IPS-18a (cell line): ENCODE data around the gene CHRNA7.
A peak's percentile ranks its signal among the peaks of the same experiment; 100 is the strongest.

Experiments used
- H3K27ac ChIP-seq: one replicate; pipeline ENCODE4 v1.5.1; 2013; ENCODE audit warnings: low read length
- H3K27me3 ChIP-seq: one replicate; pipeline ENCODE4 v1.6.1; 2013; ENCODE audit warnings: mild to moderate bottlenecking, low read length; ENCODE audit not compliant: control insufficient read depth, insufficient read depth
- H3K36me3 ChIP-seq: one replicate; pipeline ENCODE4 v1.6.1; 2013; ENCODE audit warnings: low read depth, low read length; ENCODE audit not compliant: control insufficient read depth
- H3K4me1 ChIP-seq: one replicate; pipeline ENCODE4 v1.6.1; 2013; ENCODE audit warnings: low read depth, low read length; ENCODE audit not compliant: control insufficient read depth
- H3K4me3 ChIP-seq: one replicate; pipeline ENCODE4 v1.5.1; 2013; ENCODE audit warnings: low read length
- H3K9ac ChIP-seq: one replicate; pipeline ENCODE4 v1.6.1; 2013; ENCODE audit warnings: mild to moderate bottlenecking, low read length, moderate library complexity
- H3K9me3 ChIP-seq: one replicate; pipeline ENCODE4 v1.6.1; 2013; ENCODE audit warnings: low read depth, low read length; ENCODE audit not compliant: control insufficient read depth

CHRNA7 gene

GRCh38 chr15:32029862-32030781 lies at the start of gene CHRNA7:
Gene CHRNA7 (plus strand): TSS chr15:32030515. CDS start chr15:32030595, 80 bp downstream.
- Histone ChIP-seq H3K9ac (peak within 1 kb of the TSS; percentile 61), H3K36me3 (no peaks in the 10 kb centered on the region), H3K9me3 (no peaks in the 10 kb centered on the region), H3K27me3 (peaks cover 37% of the 10 kb centered on the region), H3K27ac (no peak within 1 kb of the TSS), H3K4me1 (peaks cover 4% of the 10 kb centered on the region), H3K4me3 (peak within 1 kb of the TSS; percentile 89)

GRCh38 chr15:31985607-31986006 lies 44.7 kb upstream of the CHRNA7 start:
- Histone ChIP-seq H3K4me3 (no peak overlapping the region), H3K27me3 (no peaks in the 10 kb centered on the region), H3K27ac (no peak overlapping the region), H3K9me3 (no peaks in the 10 kb centered on the region), H3K36me3 (no peaks in the 10 kb centered on the region), H3K9ac (no peak overlapping the region), H3K4me1 (no peaks in the 10 kb centered on the region)

GRCh38 chr15:31993062-31993461 lies 37.3 kb upstream of the CHRNA7 start:
- Histone ChIP-seq H3K4me3 (no peak overlapping the region), H3K9ac (no peak overlapping the region), H3K27ac (no peak overlapping the region), H3K36me3 (no peaks in the 10 kb centered on the region), H3K9me3 (no peaks in the 10 kb centered on the region), H3K27me3 (no peaks in the 10 kb centered on the region), H3K4me1 (no peaks in the 10 kb centered on the region)

GRCh38 chr15:31997711-31998110 lies 32.6 kb upstream of the CHRNA7 start:
- Histone ChIP-seq H3K4me3 (no peak overlapping the region), H3K36me3 (no peaks in the 10 kb centered on the region)

GRCh38 chr15:32003558-32003957 lies 26.8 kb upstream of the CHRNA7 start:
- no peak overlapping the region for H3K9ac ChIP-seq
- no peaks in the 10 kb centered on the region for H3K9me3 ChIP-seq
- H3K4me1 ChIP-seq = no peaks in the 10 kb centered on the region
- H3K27ac ChIP-seq = no peak overlapping the region
- H3K36me3 ChIP-seq = no peaks in the 10 kb centered on the region
- no peaks in the 10 kb centered on the region for H3K27me3 ChIP-seq
- no peak overlapping the region for H3K4me3 ChIP-seq

More at GRCh38 chr15:31997711-31998110, 32.6 kb upstream of the CHRNA7 start:
- Histone ChIP-seq H3K9me3 (no peaks in the 10 kb centered on the region), H3K4me1 (no peaks in the 10 kb centered on the region), H3K27me3 (no peaks in the 10 kb centered on the region), H3K9ac (no peak overlapping the region), H3K27ac (no peak overlapping the region)

- Histone ChIP-seq H3K27ac (no peak overlapping the region), H3K9me3 (no peaks in the 10 kb centered on the region), H3K9ac (no peak overlapping the region), H3K36me3 (no peaks in the 10 kb centered on the region), H3K27me3 (no peaks in the 10 kb centered on the region), H3K4me1 (no peaks in the 10 kb centered on the region), H3K4me3 (no peak overlapping the region)
These were observed 26.1 kb upstream of the CHRNA7 start for GRCh38 chr15:32004249-32004648.

GRCh38 chr15:32007355-32007960 lies 22.9 kb upstream of the CHRNA7 start:
- Histone ChIP-seq H3K4me3 (no peak overlapping the region), H3K9me3 (no peaks in the 10 kb centered on the region), H3K27ac (no peak overlapping the region), H3K36me3 (no peaks in the 10 kb centered on the region), H3K27me3 (no peaks in the 10 kb centered on the region), H3K9ac (no peak overlapping the region), H3K4me1 (no peaks in the 10 kb centered on the region)

GRCh38 chr15:32014953-32015352 lies 15.4 kb upstream of the CHRNA7 start:
- no peaks in the 10 kb centered on the region for H3K4me1 ChIP-seq
- no peaks in the 10 kb centered on the region for H3K9me3 ChIP-seq
- no peaks in the 10 kb centered on the region for H3K27me3 ChIP-seq
- H3K27ac ChIP-seq = no peak overlapping the region
- no peak overlapping the region for H3K9ac ChIP-seq
- no peaks in the 10 kb centered on the region for H3K36me3 ChIP-seq
- H3K4me3 ChIP-seq = no peak overlapping the region

- Histone ChIP-seq H3K4me3 (no peak overlapping the region), H3K27ac (no peak overlapping the region), H3K36me3 (no peaks in the 10 kb centered on the region), H3K9ac (no peak overlapping the region), H3K27me3 (no peaks in the 10 kb centered on the region), H3K9me3 (no peaks in the 10 kb centered on the region), H3K4me1 (no peaks in the 10 kb centered on the region)
These were observed 10.2 kb upstream of the CHRNA7 start for GRCh38 chr15:32020156-32020555.

- H3K9me3 ChIP-seq = no peaks in the 10 kb centered on the region
- no peaks in the 10 kb centered on the region for H3K36me3 ChIP-seq
- H3K4me1 ChIP-seq = peaks cover 4% of the 10 kb centered on the region
- H3K4me3 ChIP-seq = peak overlapping the region; percentile 89
- peaks cover 37% of the 10 kb centered on the region for H3K27me3 ChIP-seq
- no peak overlapping the region for H3K27ac ChIP-seq
- no peak overlapping the region for H3K9ac ChIP-seq
These were observed 1.4 kb upstream of the CHRNA7 start for GRCh38 chr15:32028921-32029320.

GRCh38 chr15:32029409-32029861 lies 880 bp upstream of the CHRNA7 start:
- peak overlapping the region; percentile 89 for H3K4me3 ChIP-seq

More at GRCh38 chr15:32029409-32029861, 880 bp upstream of the CHRNA7 start:
- peaks cover 4% of the 10 kb centered on the region for H3K4me1 ChIP-seq
- no peaks in the 10 kb centered on the region for H3K9me3 ChIP-seq
- H3K36me3 ChIP-seq = no peaks in the 10 kb centered on the region
- H3K27me3 ChIP-seq = peaks cover 37% of the 10 kb centered on the region
- no peak overlapping the region for H3K27ac ChIP-seq
- H3K9ac ChIP-seq = peak overlapping the region; percentile 46
